GM12878 (cell line): ENCODE data around the gene TMEM39B. TPM values are rescaled to one million over a fixed set of nuclear protein-coding genes. Genes with fewer than 3 reads are reported as not detected.

ENCODE experiments used
- ATAC-seq: fragments of 200-7000 bp; cut with Tn5 transposase; 3 replicates; pipeline ENCODE4 v1.9.1; 2020; ENCODE audit warnings: mild to moderate bottlenecking, moderate library complexity
- BruUV-seq: library from RNA; stranded (reverse); fragments of 400-500 nt; replicated peaks from 2 replicates; lab custom pipeline; 2021; lab: Mats Ljungman, UMichigan
- CTCF ChIA-PET: fragments of 300-600 bp; sonication (Branson Sonifier 250); formaldehyde crosslinking; extraction: SDS; loops from one replicate; lab custom pipeline; 2021; ENCODE audit warnings: inconsistent platforms; lab: Yijun Ruan, JAX
- POLR2A ChIA-PET: fragments of 350-600 bp; formaldehyde crosslinking; extraction: SDS; loops from one replicate; lab custom pipeline; 2021; ENCODE audit warnings: inconsistent platforms; lab: Charles Lee
- RAD21 ChIA-PET: fragments of 300-600 bp; sonication (Branson Sonifier 250); formaldehyde crosslinking; loops from one replicate; lab custom pipeline; 2023; ENCODE audit warnings: antibody characterized with exemption; ENCODE audit not compliant: unreplicated experiment; lab: Charles Lee
- SMC1A ChIA-PET: fragments of 300-600 bp; sonication (Branson Sonifier 250); formaldehyde crosslinking; loops from one replicate; lab custom pipeline; 2023; ENCODE audit not compliant: unreplicated experiment, uncharacterized antibody; lab: Charles Lee
- DNase-seq: peaks from one replicate; pipeline ENCODE4 v3.0.0-alpha.2; 2011; ENCODE audit warnings: low read depth, low spot score
- FAIRE-seq: peaks from 3 replicates; lab custom pipeline; 2011; peaks lifted over from hg19 to GRCh38; lab: Jason Lieb, UNC
- H2AFZ ChIP-seq: 2 replicates; pipeline ENCODE4 v1.6.0; 2011; ENCODE audit warnings: low read depth, low read length, control low read depth; ENCODE audit not compliant: control insufficient read depth
- H3K27ac ChIP-seq: 2 replicates; pipeline ENCODE4 v1.5.1; 2011; ENCODE audit warnings: control low read depth; ENCODE audit not compliant: control insufficient read depth, insufficient read depth
- H3K27me3 ChIP-seq, 2 experiments: replicated peaks in 1 of 2; 2 replicates each; pipeline versions ENCODE4 v1.6.0 to v1.6.1; 2011; ENCODE audit warnings: low read length in 1 of 2; ENCODE audit not compliant: control insufficient read depth in 2 of 2, insufficient read depth in 2 of 2
- H3K36me3 ChIP-seq, 2 experiments: 2 replicates each; pipeline ENCODE4 v1.5.1; 2011; ENCODE audit warnings: low read length in 1 of 2; ENCODE audit not compliant: control insufficient read depth in 2 of 2, insufficient read depth in 2 of 2
- H3K4me1 ChIP-seq: 2 replicates; pipeline ENCODE4 v1.6.1; 2011; ENCODE audit warnings: mild to moderate bottlenecking, low read length, moderate library complexity, mixed read lengths; ENCODE audit not compliant: control insufficient read depth, insufficient read depth
- H3K4me2 ChIP-seq: 2 replicates; pipeline ENCODE4 v1.6.0; 2011; ENCODE audit warnings: control low read depth; ENCODE audit not compliant: control insufficient read depth, insufficient read depth
- H3K4me3 ChIP-seq: fragments of 200-600 bp; sonication (generic); 2 replicates; pipeline ENCODE4 v1.5.1; 2016
- H3K79me2 ChIP-seq: 2 replicates; pipeline ENCODE4 v1.6.0; 2011; ENCODE audit warnings: low read length; ENCODE audit not compliant: control insufficient read depth, insufficient read depth
- H3K9ac ChIP-seq: 2 replicates; pipeline ENCODE4 v1.8.0; 2011; ENCODE audit warnings: low read length, control low read depth, mixed read lengths; ENCODE audit not compliant: control insufficient read depth, insufficient read depth
- H3K9me3 ChIP-seq: replicated peaks from 3 replicates; pipeline ENCODE4 v1.5.1; 2011; ENCODE audit warnings: mild to moderate bottlenecking, low read length; ENCODE audit not compliant: control insufficient read depth, insufficient read depth
- H4K20me1 ChIP-seq: 2 replicates; pipeline ENCODE4 v1.6.0; 2011; ENCODE audit not compliant: control insufficient read depth, insufficient read depth
- FOXM1 ChIP-seq: IDR thresholded peaks from 2 replicates; pipeline ENCODE4 v1.6.1; 2012; ENCODE audit warnings: low read depth, mild to moderate bottlenecking, inconsistent platforms, low read length, moderate library complexity
- KLF5 ChIP-seq: fragments of 450-650 bp; IDR thresholded peaks from 2 replicates; pipeline ENCODE4 v1.6.1; 2014; ENCODE audit warnings: mild to moderate bottlenecking; ENCODE audit not compliant: partially characterized antibody
- MAX ChIP-seq: IDR thresholded peaks from 2 replicates; pipeline ENCODE4 v1.6.1; 2012; ENCODE audit warnings: low read depth, low read length, improper control_type of control experiment
- NFYA ChIP-seq: IDR thresholded peaks from 2 replicates; pipeline ENCODE4 v1.6.1; 2011; ENCODE audit warnings: low read depth, mild to moderate bottlenecking, low read length, improper control_type of control experiment, borderline replicate concordance
- NKRF ChIP-seq: fragments of 450-650 bp; conservative IDR thresholded peaks from 2 replicates; pipeline ENCODE4 v1.6.1; 2017; ENCODE audit warnings: mild to moderate bottlenecking, moderate library complexity
- SKIL ChIP-seq: fragments of 450-650 bp; IDR thresholded peaks from 2 replicates; pipeline ENCODE4 v1.6.1; 2017; ENCODE audit warnings: mild to moderate bottlenecking, low read depth, inconsistent platforms; ENCODE audit not compliant: poor library complexity, severe bottlenecking
- SMAD5 ChIP-seq: IDR thresholded peaks from 2 replicates; pipeline ENCODE4 v1.6.1; 2016; ENCODE audit warnings: antibody characterized with exemption, low read depth
- WGBS: methylation state at CpG from one replicate; pipeline ENCODE4 v1.1.6; 2016; ENCODE audit warnings: low lambda C conversion rate; ENCODE audit not compliant: insufficient replicate concordance, insufficient coverage; ENCODE audit errors: missing lambda C conversion rate; 5-methylcytosine and 5-hydroxymethylcytosine counted together
- in situ Hi-C: fragments of 300-500 bp; cut with MboI; formaldehyde crosslinking; loops from 9 replicates; pipeline ENCODE4 v1.14.3; 2018; ENCODE audit warnings: mixed read lengths
- intact Hi-C: fragments of 100-400 bp; cut with micrococcal nuclease; formaldehyde crosslinking; loops from one replicate; pipeline ENCODE4 v1.14.2; 2022; ENCODE audit not compliant: unreplicated experiment
- polyA plus RNA-seq, 11 experiments: library from polyadenylated mRNA; depleted of rRNA in 4 of 11; unstranded in 6 of 11; stranded (reverse) in 5 of 11; fragments of >200 nt; fragmentation: Nextera tagmentation in 4 of 11; fragmentation: Illumina TruSeq in 1 of 11; extraction: Ambion mirVana in 4 of 11; extraction: Trizol in 1 of 11; gene quantifications; 1 replicate in 1 of 11; 2 replicates in 10 of 11; pipeline versions ENCODE4 v1.2.1 to v1.2.3, GENCODE V29; 2011 to 2016; ENCODE audit warnings: inconsistent platforms in 2 of 11, missing spikeins in 2 of 11, low read depth in 1 of 11
- total RNA-seq, 4 experiments: library from RNA; depleted of rRNA in 3 of 4; stranded (reverse); fragments of >200 nt in 3 of 4; fragmentation: Illumina TruSeq in 1 of 4; extraction: Trizol in 1 of 4; gene quantifications; 2 replicates each; pipeline versions ENCODE4 v1.2.1 to v1.2.3, GENCODE V29; 2013 to 2021

Gene TMEM39B
- total and polyA plus RNA-seq, 10 of the 15 experiments (the other 5 are each of a cell fraction or from before 2014, with no cell fraction given): 2.3 to 27.2 (median 12.3) TPM

- no peak overlapping the region for H2AFZ ChIP-seq
- DNase-seq: no peak
- peaks cover 2% of the 10 kb centered on the region; the same call in 2 of the 3 replicates for H3K9me3 ChIP-seq
- peaks cover 91% of the 10 kb centered on the region for H3K79me2 ChIP-seq
- BruUV-seq: TSS peak; percentile 43
- no peak overlapping the region for H3K27ac ChIP-seq
- H3K4me3 ChIP-seq: no peak overlapping the region; the same call in 1 of the 2 replicates
- peaks cover 36% of the 10 kb centered on the region for H3K4me1 ChIP-seq
- H3K4me2 ChIP-seq: no peak overlapping the region
- in situ Hi-C loops: no loop called here
- no peak for ATAC-seq
- H3K36me3 ChIP-seq: peaks cover 5 to 27% of the 10 kb centered on the region in 2 experiments
- H4K20me1 ChIP-seq: no peaks in the 10 kb centered on the region
- H3K9ac ChIP-seq: no peak overlapping the region
- POLR2A ChIA-PET: interaction anchor here (0.5 to 5.1 kb wide), 5 partner anchors 9 to 51 kb away, joined by 3 to 25 read pairs (median 5); partner anchors contain the start of gene KHDRBS1
- 75% methylated on average over 3 of the region's 3 CpGs for WGBS
- RAD21 ChIA-PET: interaction anchor here (0.9 to 1.4 kb wide), 3 partner anchors 46 to 79 kb away, joined by 3 to 4 read pairs (median 3); no protein-coding TSS in a partner anchor
- CTCF ChIA-PET: interaction anchor here (0.6 to 1.7 kb wide), 8 partner anchors 8 to 614 kb away, joined by 3 to 6 read pairs (median 3); no protein-coding TSS in a partner anchor
- no peak for FAIRE-seq
- H3K27me3 ChIP-seq: no peaks in the 10 kb centered on the region
- TF ChIP-seq NFYA: no peak
- TF ChIP-seq SKIL: no peak
- no peak for TF ChIP-seq NKRF
- no peak for TF ChIP-seq FOXM1
- no peak for TF ChIP-seq MAX
- no peak for TF ChIP-seq SMAD5
- TF ChIP-seq KLF5: no peak
- SMC1A ChIA-PET: interaction anchor here (0.8 to 1.7 kb wide), 7 partner anchors 9 to 119 kb away, joined by 3 to 8 read pairs (median 4); partner anchors contain the start of gene KHDRBS1
- intact Hi-C loops: no loop called here
Measured at GRCh38 chr1:32023351-32023750, 49.4 kb upstream of the TMEM39B start.
